ENCODE results near the gene KDM7A. TPM values are rescaled to one million over a fixed set of nuclear protein-coding genes. Genes with fewer than 3 reads are reported as not detected.
"Not testable (repeated sequence)": the region's sequence is repeated elsewhere in the genome, so short reads cannot be mapped to it uniquely, and the experiment has no call there.

KDM7A gene
- total RNA-seq, 1 donor from 2014 or later: 7.6 TPM

DNA sequence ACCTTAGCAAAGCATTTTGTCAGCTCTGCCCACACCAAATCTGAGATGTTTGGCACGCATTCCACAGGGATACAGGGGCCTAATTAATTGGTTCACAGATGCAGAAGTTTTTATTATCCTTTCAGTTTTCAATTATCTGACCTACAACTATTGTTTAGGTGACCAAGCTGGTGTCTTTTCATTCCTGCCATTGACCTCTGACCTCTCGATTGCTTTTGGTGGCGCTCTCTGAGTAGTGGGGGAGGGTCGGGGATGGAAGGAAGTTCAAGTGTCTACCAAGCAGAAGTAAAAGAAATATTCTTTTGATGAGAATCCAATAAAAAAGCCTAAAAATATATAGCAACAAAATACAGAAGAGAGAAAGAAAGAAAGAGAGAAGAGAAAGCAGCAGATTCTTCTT lies 28.8 kb upstream of the KDM7A start:
- no peak overlapping the region for H3K4me3 Mint-ChIP-seq (ENCODE audit: unreplicated experiment)
- TF ChIP-seq, protein P1, sequence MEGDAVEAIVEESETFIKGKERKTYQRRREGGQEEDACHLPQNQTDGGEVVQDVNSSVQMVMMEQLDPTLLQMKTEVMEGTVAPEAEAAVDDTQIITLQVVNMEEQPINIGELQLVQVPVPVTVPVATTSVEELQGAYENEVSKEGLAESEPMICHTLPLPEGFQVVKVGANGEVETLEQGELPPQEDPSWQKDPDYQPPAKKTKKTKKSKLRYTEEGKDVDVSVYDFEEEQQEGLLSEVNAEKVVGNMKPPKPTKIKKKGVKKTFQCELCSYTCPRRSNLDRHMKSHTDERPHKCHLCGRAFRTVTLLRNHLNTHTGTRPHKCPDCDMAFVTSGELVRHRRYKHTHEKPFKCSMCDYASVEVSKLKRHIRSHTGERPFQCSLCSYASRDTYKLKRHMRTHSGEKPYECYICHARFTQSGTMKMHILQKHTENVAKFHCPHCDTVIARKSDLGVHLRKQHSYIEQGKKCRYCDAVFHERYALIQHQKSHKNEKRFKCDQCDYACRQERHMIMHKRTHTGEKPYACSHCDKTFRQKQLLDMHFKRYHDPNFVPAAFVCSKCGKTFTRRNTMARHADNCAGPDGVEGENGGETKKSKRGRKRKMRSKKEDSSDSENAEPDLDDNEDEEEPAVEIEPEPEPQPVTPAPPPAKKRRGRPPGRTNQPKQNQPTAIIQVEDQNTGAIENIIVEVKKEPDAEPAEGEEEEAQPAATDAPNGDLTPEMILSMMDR (IDR thresholded peaks at IDR 0.05): no peak
- H3K36me3 Mint-ChIP-seq (ENCODE audit: low read depth): no peaks in the 10 kb centered on the region
- H3K9me3 Mint-ChIP-seq (ENCODE audit: low read depth): peaks cover 10% of the 10 kb centered on the region
- peaks cover under 1% of the 10 kb centered on the region for H3K4me1 Mint-ChIP-seq (ENCODE audit: low read depth)
- DNase-seq (ENCODE audit: low spot score): no peak
- H3K27ac Mint-ChIP-seq (ENCODE audit: unreplicated experiment): no peak overlapping the region
- peaks cover 15% of the 10 kb centered on the region for H3K27me3 Mint-ChIP-seq (ENCODE audit: low read depth)

DNA sequence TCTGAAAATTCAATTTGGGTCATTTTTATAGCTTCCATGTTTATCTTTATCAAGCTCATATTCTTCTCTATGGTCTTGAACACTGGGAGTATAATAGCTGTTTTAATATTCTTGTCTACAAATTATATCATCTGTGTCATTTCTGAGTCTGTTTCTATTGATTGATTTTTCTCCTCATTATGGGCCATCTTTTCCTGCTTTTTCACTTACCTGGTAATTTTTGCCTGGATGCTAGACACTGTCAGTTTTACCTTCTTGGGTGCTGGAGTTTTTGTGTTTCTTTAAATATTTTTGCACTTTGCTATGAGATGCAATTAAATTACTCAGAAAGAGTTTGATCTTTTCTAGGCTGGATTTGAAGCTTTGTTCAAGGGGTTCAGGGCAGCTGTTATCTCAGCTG lies 26.8 kb upstream of the KDM7A start:
- DNase-seq (ENCODE audit: low spot score): no peak
- no peak overlapping the region for H3K27ac Mint-ChIP-seq (ENCODE audit: unreplicated experiment)
- H3K27me3 Mint-ChIP-seq (ENCODE audit: low read depth): peaks cover 13% of the 10 kb centered on the region
- no peak overlapping the region for H3K4me3 Mint-ChIP-seq (ENCODE audit: unreplicated experiment)
- no peaks in the 10 kb centered on the region for H3K36me3 Mint-ChIP-seq (ENCODE audit: low read depth)
- peaks cover 14% of the 10 kb centered on the region for H3K4me1 Mint-ChIP-seq (ENCODE audit: low read depth)
- TF ChIP-seq, protein P1 (IDR thresholded peaks at IDR 0.05): no peak
- peaks cover 10% of the 10 kb centered on the region for H3K9me3 Mint-ChIP-seq (ENCODE audit: low read depth)

- H3K27me3 Mint-ChIP-seq (ENCODE audit: low read depth): peaks cover 13% of the 10 kb centered on the region
- not testable (repeated sequence) for H3K36me3 Mint-ChIP-seq (ENCODE audit: low read depth); DNase-seq (ENCODE audit: low spot score); H3K27ac Mint-ChIP-seq (ENCODE audit: unreplicated experiment); H3K4me3 Mint-ChIP-seq (ENCODE audit: unreplicated experiment)
- H3K9me3 Mint-ChIP-seq (ENCODE audit: low read depth): peaks cover 10% of the 10 kb centered on the region
- H3K4me1 Mint-ChIP-seq (ENCODE audit: low read depth): peaks cover 14% of the 10 kb centered on the region
Observed at GRCh38 chr7:140202942-140203341, 26.2 kb upstream of the KDM7A start.

GRCh38 chr7:140201393-140201792 lies 24.6 kb upstream of the KDM7A start:
- Mint-ChIP-seq H3K9me3 (ENCODE audit: low read depth) (peaks cover 16% of the 10 kb centered on the region), H3K4me3 (ENCODE audit: unreplicated experiment) (no peak overlapping the region), H3K36me3 (ENCODE audit: low read depth) (no peaks in the 10 kb centered on the region), H3K27me3 (ENCODE audit: low read depth) (peaks cover 8% of the 10 kb centered on the region), H3K27ac (ENCODE audit: unreplicated experiment) (no peak overlapping the region), H3K4me1 (ENCODE audit: low read depth) (peaks cover 14% of the 10 kb centered on the region)
- DNase-seq (ENCODE audit: low spot score): no peak
- TF ChIP-seq, protein P1 (IDR thresholded peaks at IDR 0.05): no peak

DNA sequence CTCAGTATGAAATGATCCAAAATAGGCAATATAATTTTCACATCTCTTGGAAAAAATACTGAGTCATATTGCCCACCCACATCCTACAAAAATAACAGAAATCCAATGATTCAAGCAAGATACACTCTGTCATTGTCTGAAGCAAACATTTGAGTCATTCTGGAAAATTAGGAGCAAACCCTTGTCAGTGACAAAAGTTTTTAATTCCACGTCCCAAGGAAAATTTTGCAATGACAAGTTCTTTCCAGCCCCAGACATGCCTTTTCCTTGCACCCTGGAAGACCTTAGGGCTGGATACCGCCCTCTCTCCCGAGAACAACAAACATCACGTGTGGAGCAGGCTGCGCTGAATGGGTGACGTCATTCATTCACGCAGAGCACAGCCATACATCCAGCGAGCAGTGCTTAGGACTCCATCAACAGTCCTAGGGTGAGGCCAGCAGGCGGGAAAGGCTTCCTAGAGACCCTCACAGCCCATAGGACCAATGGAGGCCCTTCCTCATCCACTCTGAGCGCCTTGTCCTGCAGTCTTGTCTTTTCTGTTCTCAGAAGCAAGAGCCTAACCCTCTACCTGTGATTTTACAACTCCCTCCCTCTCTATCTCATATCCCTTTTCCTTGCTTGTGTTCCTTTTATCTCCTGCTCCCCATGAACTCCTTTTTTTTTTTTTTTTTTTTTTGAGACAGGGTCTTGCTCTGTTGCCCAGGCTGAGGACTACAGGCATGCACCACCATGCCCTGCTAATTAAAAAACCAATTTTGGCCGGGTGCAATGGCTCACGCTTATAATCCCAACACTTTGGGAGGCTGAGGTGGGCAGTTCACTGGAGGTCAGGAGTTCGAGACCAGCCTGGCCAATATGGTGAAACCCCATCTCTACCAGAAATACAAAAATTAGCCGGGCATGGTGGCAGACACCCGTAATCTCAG lies 23.5 kb upstream of the KDM7A start:
- H3K36me3 Mint-ChIP-seq (ENCODE audit: low read depth): no peaks in the 10 kb centered on the region
- peaks cover 14% of the 10 kb centered on the region for H3K4me1 Mint-ChIP-seq (ENCODE audit: low read depth)
- no peaks in the 10 kb centered on the region for H3K27me3 Mint-ChIP-seq (ENCODE audit: low read depth)
- H3K9me3 Mint-ChIP-seq (ENCODE audit: low read depth): peaks cover 16% of the 10 kb centered on the region
- no peak for DNase-seq (ENCODE audit: low spot score)
- H3K27ac Mint-ChIP-seq (ENCODE audit: unreplicated experiment): peak overlapping the region; percentile 75
- peak overlapping the region; percentile 27 for H3K4me3 Mint-ChIP-seq (ENCODE audit: unreplicated experiment)
- TF ChIP-seq, protein P1 (IDR thresholded peaks at IDR 0.05): no peak

Measured in chondrocyte (in vitro differentiated cells).